Astrocyte (in vitro differentiated cells and primary cell): ENCODE results near the gene METTL25B. TPM values are rescaled to one million over a fixed set of nuclear protein-coding genes. Genes with fewer than 3 reads are reported as not detected.

Experiments used
- DNase-seq: peaks from one replicate; pipeline ENCODE4 v3.0.0-alpha.2; 2010; ENCODE audit warnings: low read depth
- FAIRE-seq: peaks from 2 replicates; lab custom pipeline; 2011; peaks lifted over from hg19 to GRCh38; lab: Jason Lieb, UNC
- H2AFZ ChIP-seq: 2 replicates; pipeline ENCODE4 v1.6.0; 2012; ENCODE audit warnings: low read depth, low read length, inconsistent platforms
- H3K27ac ChIP-seq: 2 replicates; pipeline ENCODE4 v1.5.1; 2011; ENCODE audit warnings: low read depth, low read length, inconsistent platforms
- H3K27me3 ChIP-seq: 2 replicates; pipeline ENCODE4 v1.6.0; 2011; ENCODE audit warnings: low read length, inconsistent platforms; ENCODE audit not compliant: insufficient read depth
- H3K36me3 ChIP-seq: 2 replicates; pipeline ENCODE4 v1.5.1; 2011; ENCODE audit warnings: low read length, inconsistent platforms; ENCODE audit not compliant: insufficient read depth
- H3K4me1 ChIP-seq: 2 replicates; pipeline ENCODE4 v1.5.1; 2011; ENCODE audit warnings: low read length, inconsistent platforms; ENCODE audit not compliant: insufficient read depth
- H3K4me2 ChIP-seq: 2 replicates; pipeline ENCODE4 v1.6.0; 2012; ENCODE audit warnings: low read length, inconsistent platforms
- H3K4me3 ChIP-seq: 2 replicates; pipeline ENCODE4 v1.5.1; 2011; ENCODE audit warnings: low read depth, mild to moderate bottlenecking, low read length, inconsistent platforms; ENCODE audit not compliant: insufficient read depth
- H3K79me2 ChIP-seq: 2 replicates; pipeline ENCODE4 v1.6.0; 2012; ENCODE audit warnings: mild to moderate bottlenecking, low read length, inconsistent platforms; ENCODE audit not compliant: insufficient read depth
- H3K9ac ChIP-seq: 2 replicates; pipeline ENCODE4 v1.6.0; 2012; ENCODE audit warnings: mild to moderate bottlenecking, low read length, inconsistent platforms
- H3K9me3 ChIP-seq: 2 replicates; pipeline ENCODE4 v1.5.1; 2012; ENCODE audit warnings: low read depth, mild to moderate bottlenecking, low read length, inconsistent platforms; ENCODE audit not compliant: insufficient read depth
- H4K20me1 ChIP-seq: 2 replicates; pipeline ENCODE4 v1.6.0; 2012; ENCODE audit warnings: low read length, inconsistent platforms; ENCODE audit not compliant: insufficient read depth
- H3K27ac Mint-ChIP-seq: one replicate; pipeline ENCODE4 v1.8.0; 2021; ENCODE audit warnings: mild to moderate bottlenecking, mixed read lengths; ENCODE audit not compliant: unreplicated experiment
- H3K27me3 Mint-ChIP-seq: one replicate; pipeline ENCODE4 v1.8.0; 2021; ENCODE audit warnings: low read depth, mixed read lengths; ENCODE audit not compliant: unreplicated experiment
- H3K36me3 Mint-ChIP-seq: one replicate; pipeline ENCODE4 v1.8.0; 2021; ENCODE audit warnings: low read depth, mixed read lengths; ENCODE audit not compliant: unreplicated experiment
- H3K4me1 Mint-ChIP-seq: one replicate; pipeline ENCODE4 v1.8.0; 2021; ENCODE audit warnings: low read depth, mixed read lengths; ENCODE audit not compliant: unreplicated experiment
- H3K4me3 Mint-ChIP-seq: one replicate; pipeline ENCODE4 v1.8.0; 2021; ENCODE audit warnings: mild to moderate bottlenecking, moderate library complexity, mixed read lengths; ENCODE audit not compliant: unreplicated experiment
- H3K9me3 Mint-ChIP-seq: one replicate; pipeline ENCODE4 v1.8.0; 2021; ENCODE audit warnings: mild to moderate bottlenecking, mixed read lengths; ENCODE audit not compliant: unreplicated experiment
- CTCF ChIP-seq: IDR thresholded peaks from 2 replicates; pipeline ENCODE4 v1.5.1; 2011; ENCODE audit warnings: low read depth, mild to moderate bottlenecking, inconsistent platforms, low read length, moderate library complexity; ENCODE audit not compliant: insufficient read depth
- EZH2 ChIP-seq: IDR thresholded peaks from 2 replicates; pipeline ENCODE4 v1.6.1; 2012; ENCODE audit warnings: mild to moderate bottlenecking, low read length, inconsistent platforms; ENCODE audit not compliant: insufficient read depth
- total RNA-seq: library from RNA; stranded (reverse); gene quantifications from 2 replicates; pipeline ENCODE4 v1.2.1, GENCODE V29; 2021

METTL25B gene
- total RNA-seq, 1 donor from 2014 or later: 9.9 TPM

DNA sequence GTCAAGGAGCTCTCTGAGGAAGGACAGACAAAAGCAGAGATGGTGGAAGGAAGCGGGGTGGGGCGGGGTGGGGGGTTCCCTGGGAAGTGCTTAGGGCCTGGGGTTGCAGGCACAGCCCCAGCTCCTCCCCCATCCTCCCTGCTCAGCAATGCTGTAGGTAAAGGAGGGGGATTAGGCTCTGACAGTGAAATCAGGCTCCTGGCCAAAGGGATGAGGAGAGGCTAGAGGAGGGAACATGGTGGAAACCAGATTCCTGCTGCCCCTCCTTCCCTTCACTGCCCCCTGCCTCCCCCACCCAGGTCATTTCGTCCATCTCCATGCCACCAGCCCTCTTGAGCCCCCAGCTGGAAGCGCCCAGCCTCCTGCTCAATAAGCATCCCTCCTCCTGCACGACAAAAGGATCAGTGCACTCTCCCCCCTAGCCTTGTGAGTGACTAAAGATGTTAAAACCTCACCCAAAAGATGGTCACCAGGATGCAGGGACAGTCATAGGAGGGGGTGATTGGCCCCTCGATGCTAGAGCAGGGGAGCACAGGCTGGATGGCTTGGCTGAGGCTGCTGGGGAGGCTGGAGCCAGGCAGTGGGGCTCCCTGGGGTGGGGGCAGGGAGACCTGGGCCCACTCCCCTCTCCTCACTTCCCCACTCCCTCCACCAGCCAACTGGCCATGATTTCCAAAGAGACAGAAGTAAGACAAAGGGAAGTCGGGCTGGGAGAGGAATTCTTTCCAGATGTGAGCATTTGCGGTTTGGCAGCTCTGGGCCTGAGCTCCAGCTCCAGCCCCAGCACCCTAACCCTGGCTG lies 20.7 kb upstream of the METTL25B start:
- Histone ChIP-seq H3K27ac (no peak overlapping the region), H3K79me2 (no peaks in the 10 kb centered on the region), H2AFZ (no peak overlapping the region), H3K4me1 (peaks cover 74% of the 10 kb centered on the region), H3K9me3 (no peaks in the 10 kb centered on the region), H3K36me3 (no peaks in the 10 kb centered on the region), H3K4me2 (peak overlapping the region; percentile 37), H4K20me1 (no peaks in the 10 kb centered on the region), H3K9ac (no peak overlapping the region), H3K4me3 (no peak overlapping the region), H3K27me3 (peaks cover 3% of the 10 kb centered on the region)
- FAIRE-seq: no peak
- Mint-ChIP-seq H3K4me3 (peak overlapping the region; percentile 88), H3K36me3 (peaks cover 2% of the 10 kb centered on the region), H3K4me1 (peaks cover 44% of the 10 kb centered on the region), H3K27ac (peak overlapping the region; percentile 97), H3K9me3 (no peaks in the 10 kb centered on the region), H3K27me3 (no peaks in the 10 kb centered on the region)
- DNase-seq: no peak
- no peak for TF ChIP-seq CTCF

DNA sequence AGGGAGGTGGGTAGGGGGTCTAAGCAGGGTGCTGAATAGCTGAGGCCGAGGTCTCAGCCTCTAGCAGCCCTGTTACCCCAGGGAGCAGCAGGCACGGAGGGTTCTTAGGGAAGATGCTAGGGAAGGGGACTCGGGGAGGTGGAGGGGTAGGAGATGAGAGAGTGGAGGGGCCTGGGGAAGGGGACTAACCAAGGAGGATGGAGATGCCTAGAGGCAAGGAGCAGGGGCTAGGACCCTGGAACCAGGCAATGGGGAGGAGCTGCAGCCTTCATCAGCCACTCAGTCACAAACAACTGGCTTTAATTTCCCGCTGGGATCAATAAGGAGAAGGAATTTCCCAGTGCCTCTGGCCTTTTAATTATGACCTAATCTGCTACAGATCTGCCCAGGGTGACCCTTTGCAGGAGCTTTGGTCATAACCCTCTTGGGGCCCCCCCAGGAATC lies 20.0 kb upstream of the METTL25B start:
- no peaks in the 10 kb centered on the region for H3K27me3 Mint-ChIP-seq
- DNase-seq (no peak), FAIRE-seq (no peak)
- Histone ChIP-seq H4K20me1 (no peaks in the 10 kb centered on the region), H3K27ac (no peak overlapping the region), H3K4me3 (no peak overlapping the region), H3K9ac (no peak overlapping the region), H3K4me2 (peak overlapping the region; percentile 37), H3K4me1 (peaks cover 74% of the 10 kb centered on the region), H2AFZ (no peak overlapping the region), H3K79me2 (no peaks in the 10 kb centered on the region), H3K36me3 (no peaks in the 10 kb centered on the region), H3K9me3 (no peaks in the 10 kb centered on the region), H3K27me3 (peaks cover 3% of the 10 kb centered on the region)
- H3K4me3 Mint-ChIP-seq: peak overlapping the region; percentile 20
- H3K27ac Mint-ChIP-seq: no peak overlapping the region
- H3K9me3 Mint-ChIP-seq: no peaks in the 10 kb centered on the region
- H3K4me1 Mint-ChIP-seq: peaks cover 41% of the 10 kb centered on the region
- TF ChIP-seq CTCF: no peak
- no peak for TF ChIP-seq EZH2
- H3K36me3 Mint-ChIP-seq: peaks cover 2% of the 10 kb centered on the region

GRCh38 chr1:156709031-156709430 lies 19.2 kb upstream of the METTL25B start:
- Histone ChIP-seq H3K36me3 (no peaks in the 10 kb centered on the region), H3K4me2 (no peak overlapping the region), H2AFZ (no peak overlapping the region), H3K9me3 (no peaks in the 10 kb centered on the region), H3K27ac (no peak overlapping the region), H3K4me3 (no peak overlapping the region), H4K20me1 (no peaks in the 10 kb centered on the region), H3K4me1 (peaks cover 74% of the 10 kb centered on the region), H3K79me2 (no peaks in the 10 kb centered on the region), H3K9ac (no peak overlapping the region), H3K27me3 (peaks cover 3% of the 10 kb centered on the region)
- no peak overlapping the region for H3K27ac Mint-ChIP-seq
- FAIRE-seq: no peak
- peaks cover 37% of the 10 kb centered on the region for H3K4me1 Mint-ChIP-seq
- H3K36me3 Mint-ChIP-seq: peaks cover 2% of the 10 kb centered on the region
- no peak for DNase-seq
- TF ChIP-seq EZH2: no peak
- H3K4me3 Mint-ChIP-seq: no peak overlapping the region
- no peaks in the 10 kb centered on the region for H3K27me3 Mint-ChIP-seq
- no peaks in the 10 kb centered on the region for H3K9me3 Mint-ChIP-seq
